ENCODE data around the gene MVD. TPM values are rescaled to one million over a fixed set of nuclear protein-coding genes. Genes with fewer than 3 reads are reported as not detected.

Gene MVD
- total RNA-seq, 1 experiment from 2014 or later, result 119 TPM

DNA sequence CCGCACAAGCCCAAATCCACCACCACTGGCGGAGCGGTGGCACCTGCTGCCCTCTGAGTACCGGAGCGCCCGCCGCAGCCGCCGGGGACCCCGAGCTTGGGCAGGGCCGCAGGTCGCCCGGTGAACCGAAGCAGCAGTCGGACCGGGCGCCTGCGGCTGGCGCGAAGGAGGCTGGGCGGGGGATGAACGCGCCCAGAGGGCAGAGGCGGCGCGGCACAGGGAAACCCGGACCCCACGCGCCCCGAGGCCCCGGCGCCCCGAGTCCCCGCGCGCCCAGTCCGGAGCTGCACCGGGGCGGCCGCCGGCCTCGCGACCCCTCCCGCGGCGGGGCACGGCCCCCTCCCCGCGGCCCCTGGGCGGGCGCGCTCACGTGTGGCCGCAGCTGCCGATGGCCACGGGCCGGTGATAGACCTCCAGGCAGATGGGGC, 42.9 kb upstream of the MVD start:
- POLR2A ChIA-PET, result no interaction called here

More for the DNA sequence above, 42.9 kb upstream of the MVD start:
- peak overlapping the region; percentile 76 for H3K9ac ChIP-seq (ENCODE audit: low read length)
- CTCF ChIA-PET, result interaction anchor here (1.1 kb wide), 1 partner anchor 32 kb away, joined by 5 read pairs; no protein-coding TSS in a partner anchor
- DNase-seq (ENCODE audit: low read depth, low spot score) (no peak), ATAC-seq (peak; percentile 46)
- TF ChIP-seq YY1 (IDR thresholded peaks at IDR 0.05; ENCODE audit: extremely low read depth, insufficient replicate concordance, low read depth, low read length) (no peak), JUND (IDR thresholded peaks at IDR 0.05) (no peak), EZH2phosphoT487 (IDR thresholded peaks at IDR 0.05; ENCODE audit: borderline replicate concordance) (no peak), CBX3 (IDR thresholded peaks at IDR 0.05; ENCODE audit: low read depth) (no peak), EZH2 (IDR thresholded peaks at IDR 0.05) (no peak), TCF7L2 (IDR thresholded peaks at IDR 0.05; ENCODE audit: borderline replicate concordance, extremely low read depth, insufficient read depth, insufficient read length) (no peak), POLR2A (IDR thresholded peaks at IDR 0.05; ENCODE audit: borderline replicate concordance, extremely low read depth, insufficient read depth, insufficient read length) (no peak), ELF1 (IDR thresholded peaks at IDR 0.05; ENCODE audit: borderline replicate concordance, low read depth) (no peak), ZNF274 (IDR thresholded peaks at IDR 0.05; ENCODE audit: low read depth, low read length) (no peak)
- TF ChIP-seq, protein P1, sequence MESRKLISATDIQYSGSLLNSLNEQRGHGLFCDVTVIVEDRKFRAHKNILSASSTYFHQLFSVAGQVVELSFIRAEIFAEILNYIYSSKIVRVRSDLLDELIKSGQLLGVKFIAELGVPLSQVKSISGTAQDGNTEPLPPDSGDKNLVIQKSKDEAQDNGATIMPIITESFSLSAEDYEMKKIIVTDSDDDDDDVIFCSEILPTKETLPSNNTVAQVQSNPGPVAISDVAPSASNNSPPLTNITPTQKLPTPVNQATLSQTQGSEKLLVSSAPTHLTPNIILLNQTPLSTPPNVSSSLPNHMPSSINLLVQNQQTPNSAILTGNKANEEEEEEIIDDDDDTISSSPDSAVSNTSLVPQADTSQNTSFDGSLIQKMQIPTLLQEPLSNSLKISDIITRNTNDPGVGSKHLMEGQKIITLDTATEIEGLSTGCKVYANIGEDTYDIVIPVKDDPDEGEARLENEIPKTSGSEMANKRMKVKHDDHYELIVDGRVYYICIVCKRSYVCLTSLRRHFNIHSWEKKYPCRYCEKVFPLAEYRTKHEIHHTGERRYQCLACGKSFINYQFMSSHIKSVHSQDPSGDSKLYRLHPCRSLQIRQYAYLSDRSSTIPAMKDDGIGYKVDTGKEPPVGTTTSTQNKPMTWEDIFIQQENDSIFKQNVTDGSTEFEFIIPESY (IDR thresholded peaks at IDR 0.05; ENCODE audit: extremely low read depth, insufficient replicate concordance, low read length), result no peak
- TF ChIP-seq, protein P2, sequence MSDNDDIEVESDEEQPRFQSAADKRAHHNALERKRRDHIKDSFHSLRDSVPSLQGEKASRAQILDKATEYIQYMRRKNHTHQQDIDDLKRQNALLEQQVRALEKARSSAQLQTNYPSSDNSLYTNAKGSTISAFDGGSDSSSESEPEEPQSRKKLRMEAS (IDR thresholded peaks at IDR 0.05), result no peak
- BruUV-seq (replicated peaks), result no TSS peak
- H3K4me1 ChIP-seq (ENCODE audit: control insufficient read depth in 1 of 2, insufficient read depth in 2 of 2, low read length in 2 of 2), result peaks cover 17 to 19% of the 10 kb centered on the region in 2 experiments
- no peak overlapping the region for H2AFZ ChIP-seq (ENCODE audit: low read depth, low read length, poor library complexity, severe bottlenecking)
- H3K27me3 ChIP-seq (ENCODE audit: insufficient read depth, low read length), result no peaks in the 10 kb centered on the region
- no peaks in the 10 kb centered on the region for H4K20me1 ChIP-seq (ENCODE audit: insufficient read depth)
- H3K79me2 ChIP-seq (ENCODE audit: insufficient read depth, low read length), result peaks cover 53% of the 10 kb centered on the region
- intact Hi-C loops (cut with micrococcal nuclease), result no loop called here
- H3K27ac ChIP-seq (ENCODE audit: low read depth, low read length), result peak overlapping the region; percentile 73
- no peaks in the 10 kb centered on the region for H3K9me3 ChIP-seq (ENCODE audit: control insufficient read depth in 1 of 2, insufficient read depth in 1 of 2, low read depth in 1 of 2, low read length in 2 of 2)
- H3K36me3 ChIP-seq (ENCODE audit: control insufficient read depth in 1 of 2, insufficient read depth in 2 of 2, low read length in 2 of 2), result 0 out of 4 replicates have a peak, but pooled peaks cover 2 to 5% of the 10 kb centered on the region in 2 experiments
- peak overlapping the region; percentile 84 for H3K4me2 ChIP-seq (ENCODE audit: low read length)
- H3K4me3 ChIP-seq (replicated peaks in 1 of 2; ENCODE audit: low read depth in 1 of 2, low read length in 2 of 2), result peak overlapping the region; percentile 85 to 100
- RAD21 ChIA-PET (ENCODE audit: low non-redundant PET in 1 of 2, low total read pairs in 2 of 2, uncharacterized antibody in 2 of 2, unreplicated experiment in 2 of 2), result no interaction called here
- no peaks in the 10 kb centered on the region for H3K9me2 ChIP-seq (ENCODE audit: insufficient read depth)
